Right renal cortex interstitium (tissue), 3 donors: ENCODE data around the gene PPIL6. TPM values are rescaled to one million over a fixed set of nuclear protein-coding genes. Genes with fewer than 3 reads are reported as not detected.

Experiments
- polyA plus RNA-seq, 3 donors: library from polyadenylated mRNA; unstranded; fragments of 120-200 nt; gene quantifications; one replicate each; pipeline ENCODE4 v1.2.1, GENCODE V29; 2013; ENCODE audit not compliant: insufficient read length in 3 of 3

The PPIL6 gene
- polyA plus RNA-seq, 3 donors, result 19.6 to 21.3 (median 19.9) TPM

Other genes starting within 250 kb of the PPIL6 start
- 100 to 1,000 TPM; 537 to 547 (median 545) TPM for gene CD164, start 58.2 kb downstream of the PPIL6 start, polyA plus RNA-seq
- gene SMPD2, start 96 bp upstream of the PPIL6 start, polyA plus RNA-seq, result 10 to 100 TPM; 13.9 to 16.5 (median 16.2) TPM
- 10 to 100 TPM; 20.1 to 27.7 (median 22.4) TPM for gene MICAL1, start 15.1 kb upstream of the PPIL6 start, polyA plus RNA-seq
- gene ZBTB24, start 42.6 kb upstream of the PPIL6 start, polyA plus RNA-seq, result 10 to 100 TPM; 14.7 to 15.3 (median 15.2) TPM